Endothelial cell of umbilical vein (primary cell): ENCODE measurements around the gene PACSIN2. TPM values are rescaled to one million over a fixed set of nuclear protein-coding genes. Genes with fewer than 3 reads are reported as not detected.

Experiments
- BruUV-seq: library from RNA; stranded (reverse); fragments of 400-500 nt; replicated peaks from 2 replicates; lab custom pipeline; 2021; lab: Mats Ljungman, UMichigan
- CTCF ChIA-PET: fragments of 300-600, 350-600 bp; sonication (Branson Sonifier 250); formaldehyde crosslinking; loops from one replicate; lab custom pipeline; 2021; ENCODE audit warnings: antibody characterized with exemption, inconsistent platforms; lab: Charles Lee
- POLR2A ChIA-PET: fragments of 300-600, 350-600 bp; sonication (Branson Sonifier 250); formaldehyde crosslinking; loops from one replicate; lab custom pipeline; 2021; ENCODE audit warnings: antibody characterized with exemption, inconsistent platforms; lab: Charles Lee
- DNase-seq: peaks from one replicate; pipeline ENCODE4 v3.0.0-alpha.2; 2011; ENCODE audit warnings: low read depth, low spot score
- FAIRE-seq: peaks from 2 replicates; lab custom pipeline; 2011; peaks lifted over from hg19 to GRCh38; lab: Jason Lieb, UNC
- H2AFZ ChIP-seq: 2 replicates; pipeline ENCODE4 v1.6.0; 2012; ENCODE audit warnings: low read depth, low read length, control low read depth, inconsistent platforms
- H3K27ac ChIP-seq: 2 replicates; pipeline ENCODE4 v1.5.1; 2011; ENCODE audit warnings: low read depth, mild to moderate bottlenecking, control low read depth, low read length, moderate library complexity; ENCODE audit not compliant: insufficient read depth
- H3K27me3 ChIP-seq, 2 experiments: 2 replicates each; pipeline versions ENCODE4 v1.6.0 to v1.6.1; 2011; ENCODE audit warnings: low read length in 2 of 2, mixed read lengths in 1 of 2; ENCODE audit not compliant: control insufficient read depth in 2 of 2, insufficient read depth in 2 of 2
- H3K36me3 ChIP-seq, 2 experiments: 2 replicates in 1 of 2; 3 replicates in 1 of 2; pipeline ENCODE4 v1.5.1; 2011; ENCODE audit warnings: low read length in 2 of 2, mild to moderate bottlenecking in 1 of 2, moderate library complexity in 1 of 2; ENCODE audit not compliant: control insufficient read depth in 2 of 2, insufficient read depth in 2 of 2; ENCODE audit errors: extremely low read depth in 1 of 2
- H3K4me1 ChIP-seq: 3 replicates; pipeline ENCODE4 v1.5.1; 2011; ENCODE audit warnings: mild to moderate bottlenecking, low read length; ENCODE audit not compliant: control insufficient read depth, insufficient read depth; ENCODE audit errors: extremely low read depth
- H3K4me2 ChIP-seq: 2 replicates; pipeline ENCODE4 v1.6.1; 2011; ENCODE audit warnings: low read length, control low read depth, mixed read lengths; ENCODE audit not compliant: insufficient read depth
- H3K4me3 ChIP-seq, 3 experiments: fragments of 200-600 bp in 1 of 3; sonication (generic), shearing (Covaris generic) in 1 of 3; replicated peaks in 1 of 3; 2 replicates each; pipeline ENCODE4 v1.5.1; 2011 to 2016; ENCODE audit warnings: control low read depth in 3 of 3, low read length in 3 of 3, mild to moderate bottlenecking in 2 of 3, inconsistent platforms in 1 of 3, low read depth in 1 of 3, moderate library complexity in 1 of 3; ENCODE audit not compliant: insufficient read depth in 1 of 3
- H3K79me2 ChIP-seq: 2 replicates; pipeline ENCODE4 v1.6.0; 2012; ENCODE audit warnings: low read length, inconsistent platforms; ENCODE audit not compliant: control insufficient read depth, insufficient read depth
- H3K9ac ChIP-seq: replicated peaks from 2 replicates; pipeline ENCODE3; 2011; ENCODE audit warnings: low read length, control low read depth; ENCODE audit not compliant: insufficient read depth; ENCODE audit errors: extremely low read depth
- H3K9me1 ChIP-seq: replicated peaks from 3 replicates; pipeline ENCODE4 v1.6.0; 2011; ENCODE audit warnings: mild to moderate bottlenecking, low read length; ENCODE audit not compliant: control insufficient read depth, insufficient read depth; ENCODE audit errors: extremely low read depth
- H3K9me3 ChIP-seq: replicated peaks from 2 replicates; pipeline ENCODE4 v1.5.1; 2012; ENCODE audit warnings: low read length, inconsistent platforms; ENCODE audit not compliant: control insufficient read depth, insufficient read depth
- H4K20me1 ChIP-seq: replicated peaks from 2 replicates; pipeline ENCODE3; 2011; ENCODE audit warnings: mild to moderate bottlenecking, low read length; ENCODE audit not compliant: control insufficient read depth, insufficient read depth; ENCODE audit errors: extremely low read depth
- EZH2 ChIP-seq: IDR thresholded peaks from 2 replicates; pipeline ENCODE4 v1.6.1; 2012; ENCODE audit warnings: borderline replicate concordance, low read depth, mild to moderate bottlenecking, moderate library complexity, low read length, inconsistent platforms; ENCODE audit not compliant: severe bottlenecking
- FOS ChIP-seq: IDR thresholded peaks from 2 replicates; pipeline ENCODE4 v1.6.1; 2011; ENCODE audit warnings: mild to moderate bottlenecking, low read length, moderate library complexity, borderline replicate concordance; ENCODE audit not compliant: insufficient read depth
- GATA2 ChIP-seq: IDR thresholded peaks from 2 replicates; pipeline ENCODE4 v1.7.0; 2011; ENCODE audit warnings: low read depth, mild to moderate bottlenecking, moderate library complexity, mixed read lengths, low read length; ENCODE audit not compliant: insufficient read length, insufficient read depth
- JUN ChIP-seq: IDR thresholded peaks from 2 replicates; pipeline ENCODE4 v1.6.1; 2011; ENCODE audit warnings: borderline replicate concordance, low read depth; ENCODE audit not compliant: insufficient read length, insufficient read depth
- MYC ChIP-seq: IDR thresholded peaks from one replicate; pipeline ENCODE4 v1.6.1; 2011; ENCODE audit warnings: mild to moderate bottlenecking, low read depth, low read length
- POLR2A ChIP-seq: IDR thresholded peaks from 2 replicates; pipeline ENCODE4 v1.6.1; 2012; ENCODE audit warnings: low read depth, mild to moderate bottlenecking, control low read depth, low read length
- POLR2AphosphoS5 ChIP-seq: IDR thresholded peaks from 2 replicates; pipeline ENCODE4 v1.6.1; 2012; ENCODE audit warnings: low read depth, mild to moderate bottlenecking, control low read depth, low read length, moderate library complexity; ENCODE audit not compliant: insufficient read depth
- dilution Hi-C: fragments of 300-500 bp; cut with MboI; formaldehyde crosslinking; loops from one replicate; pipeline ENCODE4 v1.15.0; 2019; ENCODE audit warnings: low sequenced_read_pairs; ENCODE audit not compliant: extremely low pct_ligation_motif_present
- intact Hi-C: fragments of 100-400 bp; cut with micrococcal nuclease; formaldehyde crosslinking; loops from one replicate; pipeline ENCODE4 v1.10.0; 2022
- polyA plus RNA-seq, 4 experiments: library from polyadenylated mRNA; depleted of rRNA in 3 of 4; stranded (reverse) in 3 of 4; unstranded in 1 of 4; fragments of >200 nt; gene quantifications; 2 replicates each; pipeline versions ENCODE4 v1.2.1 to v1.2.3, GENCODE V29; 2011 to 2012; ENCODE audit warnings: missing spikeins in 1 of 4
- total RNA-seq: library from RNA; stranded (reverse); gene quantifications from 2 replicates; pipeline ENCODE4 v1.2.3, GENCODE V29; 2021
- TF ChIP-seq, protein P1 (sequence below), 2 donors: IDR thresholded peaks; 1 replicate in 1 of 2; 2 replicates in 1 of 2; pipeline ENCODE4 v1.5.1; 2011; ENCODE audit warnings: low read length in 2 of 2, mild to moderate bottlenecking in 2 of 2, moderate library complexity in 2 of 2, control low read depth in 1 of 2, inconsistent platforms in 1 of 2, low read depth in 1 of 2; ENCODE audit not compliant: insufficient read depth in 1 of 2; ENCODE audit errors: extremely low read depth in 1 of 2
- TF ChIP-seq, protein P2 (sequence below): IDR thresholded peaks from 2 replicates; pipeline ENCODE4 v1.6.1; 2011; ENCODE audit not compliant: insufficient read depth, insufficient read length

The PACSIN2 gene
- total and polyA plus RNA-seq, 2 donors (not counting 3 experiments of a cell fraction or from before 2014, with no cell fraction given), result 46.2 to 64.5 TPM

DNA sequence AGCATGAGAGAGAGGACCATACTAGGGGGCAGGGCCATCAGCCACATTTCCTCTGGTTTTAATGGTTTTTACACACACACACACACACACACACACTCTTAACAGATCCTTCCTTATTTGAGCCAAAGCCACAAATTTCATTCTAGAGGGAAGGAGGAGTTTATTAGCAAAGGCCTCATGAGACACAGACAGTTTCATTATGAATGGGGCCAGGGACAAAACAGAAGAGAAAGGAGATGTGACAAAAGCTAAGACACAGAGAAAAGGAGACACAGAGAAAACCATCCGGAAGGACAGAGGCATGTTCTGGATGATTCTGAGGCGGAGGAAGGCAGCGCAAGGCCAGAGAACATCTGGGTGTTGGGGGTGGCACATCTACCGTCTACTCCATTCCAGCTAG, 125.6 kb downstream of the PACSIN2 start:
- peaks cover 0 to 15% of the 10 kb centered on the region in 2 experiments for H3K36me3 ChIP-seq
- dilution Hi-C loops, result no loop called here
- ChIA-PET POLR2A (interaction anchor here (0.7 kb wide), 1 partner anchor 10 kb away, joined by 4 read pairs; no protein-coding TSS in a partner anchor), CTCF (no interaction called here)
- H2AFZ ChIP-seq, result no peak overlapping the region
- BruUV-seq, result no TSS peak
- intact Hi-C loops, result no loop called here
- TF ChIP-seq, protein P1, sequence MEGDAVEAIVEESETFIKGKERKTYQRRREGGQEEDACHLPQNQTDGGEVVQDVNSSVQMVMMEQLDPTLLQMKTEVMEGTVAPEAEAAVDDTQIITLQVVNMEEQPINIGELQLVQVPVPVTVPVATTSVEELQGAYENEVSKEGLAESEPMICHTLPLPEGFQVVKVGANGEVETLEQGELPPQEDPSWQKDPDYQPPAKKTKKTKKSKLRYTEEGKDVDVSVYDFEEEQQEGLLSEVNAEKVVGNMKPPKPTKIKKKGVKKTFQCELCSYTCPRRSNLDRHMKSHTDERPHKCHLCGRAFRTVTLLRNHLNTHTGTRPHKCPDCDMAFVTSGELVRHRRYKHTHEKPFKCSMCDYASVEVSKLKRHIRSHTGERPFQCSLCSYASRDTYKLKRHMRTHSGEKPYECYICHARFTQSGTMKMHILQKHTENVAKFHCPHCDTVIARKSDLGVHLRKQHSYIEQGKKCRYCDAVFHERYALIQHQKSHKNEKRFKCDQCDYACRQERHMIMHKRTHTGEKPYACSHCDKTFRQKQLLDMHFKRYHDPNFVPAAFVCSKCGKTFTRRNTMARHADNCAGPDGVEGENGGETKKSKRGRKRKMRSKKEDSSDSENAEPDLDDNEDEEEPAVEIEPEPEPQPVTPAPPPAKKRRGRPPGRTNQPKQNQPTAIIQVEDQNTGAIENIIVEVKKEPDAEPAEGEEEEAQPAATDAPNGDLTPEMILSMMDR (IDR thresholded peaks at IDR 0.05; ENCODE audit: extremely low read depth in 1 of 2, insufficient read depth in 1 of 2, low read depth in 1 of 2, low read length in 2 of 2), result no peak
- TF ChIP-seq GATA2, result no peak
- TF ChIP-seq FOS, result no peak
- TF ChIP-seq POLR2A, result no peak
- TF ChIP-seq POLR2AphosphoS5, result no peak
- no peak for TF ChIP-seq MYC
- TF ChIP-seq, protein P2, sequence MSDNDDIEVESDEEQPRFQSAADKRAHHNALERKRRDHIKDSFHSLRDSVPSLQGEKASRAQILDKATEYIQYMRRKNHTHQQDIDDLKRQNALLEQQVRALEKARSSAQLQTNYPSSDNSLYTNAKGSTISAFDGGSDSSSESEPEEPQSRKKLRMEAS, result no peak
- TF ChIP-seq JUN, result no peak
- no peak for TF ChIP-seq EZH2
- DNase-seq (no peak), FAIRE-seq (no peak)
- no peak overlapping the region for H3K9ac ChIP-seq
- no peak overlapping the region for H3K4me3 ChIP-seq
- H3K4me1 ChIP-seq, result no peaks in the 10 kb centered on the region
- no peaks in the 10 kb centered on the region for H3K9me1 ChIP-seq
- H3K27ac ChIP-seq, result no peak overlapping the region
- H3K79me2 ChIP-seq, result no peaks in the 10 kb centered on the region
- no peak overlapping the region for H3K4me2 ChIP-seq
- no peaks in the 10 kb centered on the region for H3K9me3 ChIP-seq
- no peaks in the 10 kb centered on the region for H4K20me1 ChIP-seq
- no peaks in the 10 kb centered on the region for H3K27me3 ChIP-seq
